KMS-11 (cell line): ENCODE measurements around the gene FAM83F.

Experiments used
- H2AFZ ChIP-seq: fragments of 200-600 bp; sonication (generic); 2 replicates; pipeline ENCODE4 v1.6.1; 2016; ENCODE audit warnings: antibody characterized with exemption, mixed run types, low read depth
- H3K27ac ChIP-seq: fragments of 200-600 bp; sonication (generic); 2 replicates; pipeline ENCODE4 v1.6.1; 2016; ENCODE audit warnings: mild to moderate bottlenecking, mixed run types
- H3K27me3 ChIP-seq: fragments of 200-600 bp; sonication (generic); 2 replicates; pipeline ENCODE4 v1.6.1; 2017; ENCODE audit warnings: mild to moderate bottlenecking, low read depth, mixed run types, moderate library complexity; ENCODE audit not compliant: insufficient read depth
- H3K36me3 ChIP-seq: fragments of 200-600 bp; sonication (generic); 2 replicates; pipeline ENCODE4 v1.6.1; 2017; ENCODE audit warnings: mild to moderate bottlenecking, mixed run types; ENCODE audit not compliant: insufficient read depth
- H3K4me1 ChIP-seq: fragments of 200-600 bp; sonication (generic); 2 replicates; pipeline ENCODE4 v1.6.1; 2016; ENCODE audit warnings: mild to moderate bottlenecking, low read depth, mixed run types; ENCODE audit not compliant: poor library complexity, severe bottlenecking
- H3K4me2 ChIP-seq: fragments of 200-600 bp; sonication (generic); 2 replicates; pipeline ENCODE4 v1.7.0; 2016; ENCODE audit warnings: mild to moderate bottlenecking, mixed run types
- H3K4me3 ChIP-seq: fragments of 200-600 bp; sonication (generic); IDR thresholded peaks from 2 replicates; pipeline ENCODE4 v1.6.1; 2017; ENCODE audit warnings: low read depth, low read length, mixed read lengths; ENCODE audit not compliant: insufficient read depth
- H3K79me2 ChIP-seq: fragments of 200-600 bp; sonication (generic); 2 replicates; pipeline ENCODE4 v1.6.1; 2016; ENCODE audit warnings: low read depth, mixed run types; ENCODE audit not compliant: insufficient read depth
- H3K9ac ChIP-seq: fragments of 200-600 bp; sonication (generic); 2 replicates; pipeline ENCODE4 v1.6.1; 2016; ENCODE audit warnings: mild to moderate bottlenecking, mixed run types
- H4K20me1 ChIP-seq: fragments of 200-600 bp; sonication (generic); 2 replicates; pipeline ENCODE4 v1.6.1; 2016; ENCODE audit warnings: mild to moderate bottlenecking, mixed run types; ENCODE audit not compliant: insufficient read depth
- CTCF ChIP-seq: fragments of 200-600 bp; sonication (generic); conservative IDR thresholded peaks from 2 replicates; pipeline ENCODE4 v1.6.1; 2017; ENCODE audit warnings: low read depth, mild to moderate bottlenecking, antibody characterized with exemption, low read length, moderate library complexity, mixed read lengths

The FAM83F gene

GRCh38 chr22:40058265-40058664 is 63.5 kb downstream of the FAM83F start:
- no peaks in the 10 kb centered on the region for H3K36me3 ChIP-seq
- peaks cover 9% of the 10 kb centered on the region for H3K4me1 ChIP-seq
- no peaks in the 10 kb centered on the region for H3K79me2 ChIP-seq
- H3K9ac ChIP-seq = no peak overlapping the region
- no peak for TF ChIP-seq CTCF
- H3K27me3 ChIP-seq = no peaks in the 10 kb centered on the region
- no peak overlapping the region for H2AFZ ChIP-seq
- no peak overlapping the region for H3K4me3 ChIP-seq
- H3K27ac ChIP-seq = no peak overlapping the region
- no peaks in the 10 kb centered on the region for H4K20me1 ChIP-seq
- H3K4me2 ChIP-seq = no peak overlapping the region

- Histone ChIP-seq H3K36me3 (no peaks in the 10 kb centered on the region), H4K20me1 (no peaks in the 10 kb centered on the region), H3K4me1 (peaks cover 10% of the 10 kb centered on the region), H3K4me2 (no peak overlapping the region), H2AFZ (no peak overlapping the region), H3K4me3 (no peak overlapping the region), H3K79me2 (no peaks in the 10 kb centered on the region), H3K9ac (no peak overlapping the region), H3K27me3 (no peaks in the 10 kb centered on the region), H3K27ac (no peak overlapping the region)
- no peak for TF ChIP-seq CTCF
Observed at GRCh38 chr22:40065981-40066380, 71.2 kb downstream of the FAM83F start.

GRCh38 chr22:40067639-40068038 is 72.9 kb downstream of the FAM83F start:
- H3K79me2 ChIP-seq = no peaks in the 10 kb centered on the region
- no peaks in the 10 kb centered on the region for H3K27me3 ChIP-seq
- H4K20me1 ChIP-seq = no peaks in the 10 kb centered on the region

GRCh38 chr22:40070701-40071100 is 75.9 kb downstream of the FAM83F start:
- Histone ChIP-seq H3K79me2 (no peaks in the 10 kb centered on the region), H3K4me2 (no peak overlapping the region), H3K36me3 (no peaks in the 10 kb centered on the region), H3K4me1 (peaks cover 12% of the 10 kb centered on the region), H3K9ac (no peak overlapping the region), H3K27ac (no peak overlapping the region), H2AFZ (no peak overlapping the region), H4K20me1 (no peaks in the 10 kb centered on the region), H3K4me3 (no peak overlapping the region), H3K27me3 (no peaks in the 10 kb centered on the region)
- TF ChIP-seq CTCF = no peak

More at GRCh38 chr22:40067639-40068038, 72.9 kb downstream of the FAM83F start:
- no peak overlapping the region for H3K4me3 ChIP-seq
- no peaks in the 10 kb centered on the region for H3K36me3 ChIP-seq
- no peak overlapping the region for H2AFZ ChIP-seq
- no peak for TF ChIP-seq CTCF
- no peak overlapping the region for H3K4me2 ChIP-seq
- H3K9ac ChIP-seq = no peak overlapping the region
- H3K27ac ChIP-seq = no peak overlapping the region
- H3K4me1 ChIP-seq = peaks cover 12% of the 10 kb centered on the region
